ENCODE results near the gene ATAD3A.
"Not testable (repeated sequence)": the region's sequence is repeated elsewhere in the genome, so short reads cannot be mapped to it uniquely, and the experiment has no call there.

The ATAD3A gene

DNA sequence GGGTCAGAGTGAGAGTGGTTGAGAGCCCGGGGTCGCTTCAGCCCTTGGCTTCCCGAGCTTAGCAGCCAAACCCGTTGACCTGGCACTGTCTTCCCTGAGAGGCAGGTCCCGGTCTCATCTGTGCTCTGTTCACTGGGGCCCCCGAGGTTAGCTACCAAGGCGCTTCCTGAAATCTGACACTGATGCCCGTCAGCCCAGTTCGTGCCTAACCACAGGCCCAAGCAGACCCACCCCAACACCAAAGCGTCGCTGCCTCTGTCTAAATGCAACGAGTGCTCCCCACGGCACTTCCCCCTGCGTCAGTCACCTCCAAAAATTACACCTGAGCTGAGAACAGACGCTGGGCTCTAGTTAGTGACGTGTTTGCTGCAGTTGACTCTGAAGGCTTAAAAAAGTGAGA lies 2.4 kb downstream of the ATAD3A start:
- not testable (repeated sequence) for H3K4me3 ChIP-seq (replicated peaks; ENCODE audit: insufficient read depth, low read length); H3K27ac ChIP-seq (replicated peaks); H3K27me3 ChIP-seq (ENCODE audit: insufficient read depth, poor library complexity, severe bottlenecking)
- peak in 1 of 2 experiments; percentile 51 for DNase-seq (ENCODE audit: low read depth in 1 of 2, low spot score in 1 of 2)

DNA sequence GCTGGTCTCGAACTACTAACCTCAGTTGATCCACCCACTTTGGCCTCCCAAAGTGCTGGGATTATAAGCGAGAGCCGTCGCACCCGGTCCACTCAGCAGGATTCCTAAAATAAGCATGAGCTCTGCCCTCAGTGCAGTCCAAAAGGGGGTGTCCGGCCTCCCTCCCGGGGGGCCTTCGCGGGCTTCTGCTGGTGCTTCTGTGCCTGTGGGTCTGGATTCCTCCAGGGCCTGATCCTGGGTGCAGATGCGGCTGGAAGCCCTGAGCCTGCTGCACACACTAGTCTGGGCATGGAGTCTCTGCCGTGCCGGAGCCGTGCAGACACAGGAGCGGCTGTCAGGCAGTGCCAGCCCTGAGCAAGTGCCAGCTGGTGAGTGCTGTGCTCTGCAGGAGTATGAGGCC lies 5.0 kb downstream of the ATAD3A start:
- H3K27ac ChIP-seq (replicated peaks); DNase-seq (ENCODE audit: low read depth in 1 of 2, low spot score in 1 of 2); H3K4me3 ChIP-seq (replicated peaks; ENCODE audit: insufficient read depth, low read length): not testable (repeated sequence)

DNA sequence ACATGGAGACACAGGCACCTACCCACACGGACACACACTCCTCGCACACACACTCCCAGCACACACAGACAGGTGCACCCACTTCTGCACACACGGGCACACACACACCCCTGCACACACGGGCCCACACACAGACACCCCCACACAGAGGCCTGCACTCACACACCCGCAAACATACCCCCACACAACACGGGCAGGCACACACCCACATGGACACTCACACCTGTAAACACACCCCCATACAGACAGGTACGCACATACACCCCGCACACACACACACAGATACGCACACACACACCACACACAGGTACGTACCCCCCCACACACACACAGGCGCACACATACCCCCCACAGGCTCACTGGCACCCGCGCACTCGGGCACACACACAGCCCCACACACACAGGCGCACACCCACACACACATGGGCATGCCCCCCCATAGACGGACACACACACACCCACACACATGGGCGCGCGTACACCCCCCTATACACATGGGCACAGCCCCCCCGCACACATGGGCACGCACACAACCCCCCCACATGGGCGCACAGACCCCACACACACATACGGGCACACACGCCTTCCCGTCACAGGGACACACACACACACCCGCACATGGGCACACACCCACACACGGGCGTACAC lies 6.1 kb downstream of the ATAD3A start:
- DNase-seq (ENCODE audit: low read depth in 1 of 2, low spot score in 1 of 2) = no peak
- Histone ChIP-seq H3K27ac (replicated peaks) (peak overlapping the region; percentile 14; the same call in 1 of the 2 replicates), H3K4me3 (replicated peaks; ENCODE audit: insufficient read depth, low read length) (no peak overlapping the region), H3K27me3 (ENCODE audit: insufficient read depth, poor library complexity, severe bottlenecking) (no peaks in the 10 kb centered on the region)
- TF ChIP-seq SPI1 (IDR thresholded peaks at IDR 0.05; ENCODE audit: borderline replicate concordance, low read depth) (no peak), POLR2AphosphoS5 (IDR thresholded peaks at IDR 0.05; ENCODE audit: low read depth) (no peak), GABPA (IDR thresholded peaks at IDR 0.05; ENCODE audit: low read depth) (no peak)
- TF ChIP-seq, protein P1, sequence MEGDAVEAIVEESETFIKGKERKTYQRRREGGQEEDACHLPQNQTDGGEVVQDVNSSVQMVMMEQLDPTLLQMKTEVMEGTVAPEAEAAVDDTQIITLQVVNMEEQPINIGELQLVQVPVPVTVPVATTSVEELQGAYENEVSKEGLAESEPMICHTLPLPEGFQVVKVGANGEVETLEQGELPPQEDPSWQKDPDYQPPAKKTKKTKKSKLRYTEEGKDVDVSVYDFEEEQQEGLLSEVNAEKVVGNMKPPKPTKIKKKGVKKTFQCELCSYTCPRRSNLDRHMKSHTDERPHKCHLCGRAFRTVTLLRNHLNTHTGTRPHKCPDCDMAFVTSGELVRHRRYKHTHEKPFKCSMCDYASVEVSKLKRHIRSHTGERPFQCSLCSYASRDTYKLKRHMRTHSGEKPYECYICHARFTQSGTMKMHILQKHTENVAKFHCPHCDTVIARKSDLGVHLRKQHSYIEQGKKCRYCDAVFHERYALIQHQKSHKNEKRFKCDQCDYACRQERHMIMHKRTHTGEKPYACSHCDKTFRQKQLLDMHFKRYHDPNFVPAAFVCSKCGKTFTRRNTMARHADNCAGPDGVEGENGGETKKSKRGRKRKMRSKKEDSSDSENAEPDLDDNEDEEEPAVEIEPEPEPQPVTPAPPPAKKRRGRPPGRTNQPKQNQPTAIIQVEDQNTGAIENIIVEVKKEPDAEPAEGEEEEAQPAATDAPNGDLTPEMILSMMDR (IDR thresholded peaks at IDR 0.05; ENCODE audit: insufficient read depth, low read length) = no peak
- TF ChIP-seq, protein P2, sequence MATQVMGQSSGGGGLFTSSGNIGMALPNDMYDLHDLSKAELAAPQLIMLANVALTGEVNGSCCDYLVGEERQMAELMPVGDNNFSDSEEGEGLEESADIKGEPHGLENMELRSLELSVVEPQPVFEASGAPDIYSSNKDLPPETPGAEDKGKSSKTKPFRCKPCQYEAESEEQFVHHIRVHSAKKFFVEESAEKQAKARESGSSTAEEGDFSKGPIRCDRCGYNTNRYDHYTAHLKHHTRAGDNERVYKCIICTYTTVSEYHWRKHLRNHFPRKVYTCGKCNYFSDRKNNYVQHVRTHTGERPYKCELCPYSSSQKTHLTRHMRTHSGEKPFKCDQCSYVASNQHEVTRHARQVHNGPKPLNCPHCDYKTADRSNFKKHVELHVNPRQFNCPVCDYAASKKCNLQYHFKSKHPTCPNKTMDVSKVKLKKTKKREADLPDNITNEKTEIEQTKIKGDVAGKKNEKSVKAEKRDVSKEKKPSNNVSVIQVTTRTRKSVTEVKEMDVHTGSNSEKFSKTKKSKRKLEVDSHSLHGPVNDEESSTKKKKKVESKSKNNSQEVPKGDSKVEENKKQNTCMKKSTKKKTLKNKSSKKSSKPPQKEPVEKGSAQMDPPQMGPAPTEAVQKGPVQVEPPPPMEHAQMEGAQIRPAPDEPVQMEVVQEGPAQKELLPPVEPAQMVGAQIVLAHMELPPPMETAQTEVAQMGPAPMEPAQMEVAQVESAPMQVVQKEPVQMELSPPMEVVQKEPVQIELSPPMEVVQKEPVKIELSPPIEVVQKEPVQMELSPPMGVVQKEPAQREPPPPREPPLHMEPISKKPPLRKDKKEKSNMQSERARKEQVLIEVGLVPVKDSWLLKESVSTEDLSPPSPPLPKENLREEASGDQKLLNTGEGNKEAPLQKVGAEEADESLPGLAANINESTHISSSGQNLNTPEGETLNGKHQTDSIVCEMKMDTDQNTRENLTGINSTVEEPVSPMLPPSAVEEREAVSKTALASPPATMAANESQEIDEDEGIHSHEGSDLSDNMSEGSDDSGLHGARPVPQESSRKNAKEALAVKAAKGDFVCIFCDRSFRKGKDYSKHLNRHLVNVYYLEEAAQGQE (IDR thresholded peaks at IDR 0.05; ENCODE audit: insufficient replicate concordance, low read depth) = no peak

More for the DNA sequence above, 5.0 kb downstream of the ATAD3A start:
- not testable (repeated sequence) for H3K27me3 ChIP-seq (ENCODE audit: insufficient read depth, poor library complexity, severe bottlenecking)

DNA sequence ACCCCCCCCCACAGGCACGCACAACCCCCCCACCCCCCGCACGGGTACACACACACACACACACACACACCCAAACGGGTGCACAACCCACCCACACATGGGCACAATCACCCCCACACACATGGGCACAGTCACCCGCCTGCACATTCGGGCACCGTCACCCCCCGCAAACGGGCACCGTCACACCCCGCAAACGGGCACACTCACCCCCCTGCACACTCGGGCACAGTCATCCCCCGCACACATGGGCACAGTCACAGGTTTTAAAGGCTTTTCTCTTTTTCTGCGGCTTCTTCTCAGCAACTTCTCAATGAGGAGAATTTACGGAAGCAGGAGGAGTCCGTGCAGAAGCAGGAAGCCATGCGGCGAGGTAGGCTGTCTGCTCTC lies 6.7 kb downstream of the ATAD3A start:
- H3K27ac ChIP-seq (replicated peaks) = peak overlapping the region; percentile 56
- H3K27me3 ChIP-seq (ENCODE audit: insufficient read depth, poor library complexity, severe bottlenecking); H3K4me3 ChIP-seq (replicated peaks; ENCODE audit: insufficient read depth, low read length): not testable (repeated sequence)
- peak in 1 of 2 experiments; percentile 56 for DNase-seq (ENCODE audit: low read depth in 1 of 2, low spot score in 1 of 2)

DNA sequence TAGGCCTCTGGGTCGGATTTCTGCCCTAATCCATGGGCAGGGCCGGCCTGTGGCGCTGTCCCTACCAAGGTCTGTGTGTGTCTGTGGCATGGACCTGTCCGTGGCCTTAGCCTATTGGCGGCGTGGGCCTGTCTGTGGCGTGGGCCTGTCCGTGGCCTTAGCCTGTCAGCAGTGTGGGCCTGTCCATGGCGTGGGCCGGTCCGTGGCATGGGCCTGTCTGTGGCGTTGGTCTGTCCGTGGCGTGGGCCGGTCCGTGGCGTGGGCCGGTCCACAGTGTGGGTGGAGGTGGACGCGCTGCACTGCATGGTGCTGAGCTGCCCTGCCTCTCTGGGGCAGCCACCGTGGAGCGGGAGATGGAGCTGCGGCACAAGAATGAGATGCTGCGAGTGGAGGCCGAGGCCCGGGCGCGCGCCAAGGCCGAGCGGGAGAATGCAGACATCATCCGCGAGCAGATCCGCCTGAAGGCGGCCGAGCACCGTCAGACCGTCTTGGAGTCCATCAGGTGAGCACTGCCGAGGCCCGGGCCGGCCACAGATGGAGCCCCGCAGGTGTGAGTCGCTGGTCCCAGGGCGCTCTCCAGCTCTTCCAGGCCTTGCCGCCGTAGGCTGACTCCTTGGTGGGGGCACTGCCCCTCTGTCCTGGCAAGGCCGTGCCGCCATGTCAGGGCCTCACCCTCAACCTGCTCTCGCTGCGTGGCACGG lies 8.0 kb downstream of the ATAD3A start:
- H3K27ac ChIP-seq (replicated peaks); H3K27me3 ChIP-seq (ENCODE audit: insufficient read depth, poor library complexity, severe bottlenecking); DNase-seq (ENCODE audit: low read depth in 1 of 2, low spot score in 1 of 2); H3K4me3 ChIP-seq (replicated peaks; ENCODE audit: insufficient read depth, low read length): not testable (repeated sequence)

DNA sequence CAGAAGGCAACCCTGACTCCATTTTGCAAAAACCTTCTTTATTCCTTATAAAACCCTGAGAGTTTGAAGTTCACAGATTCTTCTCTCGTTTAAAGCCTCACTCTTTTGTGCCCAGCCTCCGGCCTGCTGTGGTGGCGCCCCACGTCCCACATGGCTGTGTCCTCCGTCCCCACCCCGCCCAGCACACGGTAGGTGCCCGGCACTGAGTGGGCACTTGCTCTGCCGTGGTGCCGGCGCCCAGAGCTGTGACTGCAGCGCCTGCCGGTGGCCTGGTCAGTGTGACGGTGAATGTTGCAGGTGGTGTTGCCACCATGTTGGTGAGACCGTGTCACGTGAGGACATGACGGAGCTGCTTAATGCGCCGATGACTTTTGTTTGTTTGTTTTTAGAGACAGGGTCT lies 9.4 kb downstream of the ATAD3A start:
- no peak for TF ChIP-seq GABPA (IDR thresholded peaks at IDR 0.05; ENCODE audit: low read depth)
- TF ChIP-seq, protein P2 (IDR thresholded peaks at IDR 0.05; ENCODE audit: insufficient replicate concordance, low read depth) = no peak
- no peak for TF ChIP-seq SPI1 (IDR thresholded peaks at IDR 0.05; ENCODE audit: borderline replicate concordance, low read depth)
- no peak for TF ChIP-seq POLR2AphosphoS5 (IDR thresholded peaks at IDR 0.05; ENCODE audit: low read depth)
- TF ChIP-seq, protein P1 (IDR thresholded peaks at IDR 0.05; ENCODE audit: insufficient read depth, low read length) = no peak
- Histone ChIP-seq H3K27ac (replicated peaks) (no peak overlapping the region), H3K27me3 (ENCODE audit: insufficient read depth, poor library complexity, severe bottlenecking) (no peaks in the 10 kb centered on the region), H3K4me3 (replicated peaks; ENCODE audit: insufficient read depth, low read length) (no peak overlapping the region)
- no peak for DNase-seq (ENCODE audit: low read depth in 1 of 2, low spot score in 1 of 2)

DNA sequence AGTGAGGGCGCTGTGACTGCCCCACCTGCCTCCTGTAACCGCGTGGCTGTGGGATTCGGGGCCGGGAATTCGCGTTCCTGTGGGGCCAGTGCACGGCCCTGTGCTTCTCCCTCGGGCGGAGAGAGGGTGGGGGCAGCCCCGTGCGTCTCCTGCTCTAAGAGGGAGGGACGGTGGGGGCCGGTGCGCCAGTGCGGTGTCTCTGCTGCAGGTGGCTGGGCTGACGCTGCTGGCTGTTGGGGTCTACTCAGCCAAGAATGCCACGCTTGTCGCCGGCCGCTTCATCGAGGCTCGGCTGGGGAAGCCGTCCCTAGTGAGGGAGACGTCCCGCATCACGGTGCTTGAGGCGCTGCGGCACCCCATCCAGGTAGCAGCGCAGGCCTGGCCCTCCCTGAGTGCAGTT lies 10.6 kb downstream of the ATAD3A start:
- H3K4me3 ChIP-seq (replicated peaks; ENCODE audit: insufficient read depth, low read length); H3K27ac ChIP-seq (replicated peaks); DNase-seq (ENCODE audit: low read depth in 1 of 2, low spot score in 1 of 2); H3K27me3 ChIP-seq (ENCODE audit: insufficient read depth, poor library complexity, severe bottlenecking): not testable (repeated sequence)

DNA sequence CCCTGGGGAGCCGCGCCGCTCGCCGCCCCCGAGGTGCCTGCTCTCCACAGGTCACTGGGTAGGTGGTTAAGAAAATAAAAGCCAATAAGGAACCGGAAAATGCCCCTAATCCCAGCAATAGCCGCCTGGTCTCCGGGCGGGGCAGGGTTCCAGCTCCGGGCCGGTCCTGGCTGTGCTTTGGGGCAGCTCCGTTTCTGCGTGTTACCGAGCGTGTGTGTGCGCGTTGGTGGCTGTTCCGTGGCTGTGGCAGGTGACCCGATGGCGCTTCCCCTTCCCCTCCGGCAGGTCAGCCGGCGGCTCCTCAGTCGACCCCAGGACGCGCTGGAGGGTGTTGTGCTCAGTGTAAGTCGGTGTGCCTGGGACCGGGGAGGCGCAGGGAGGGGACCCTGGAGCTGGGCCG lies 11.3 kb downstream of the ATAD3A start:
- not testable (repeated sequence) for H3K4me3 ChIP-seq (replicated peaks; ENCODE audit: insufficient read depth, low read length); H3K27ac ChIP-seq (replicated peaks); H3K27me3 ChIP-seq (ENCODE audit: insufficient read depth, poor library complexity, severe bottlenecking); DNase-seq (ENCODE audit: low read depth in 1 of 2, low spot score in 1 of 2)
